A673 (cell line): ENCODE data around the gene ANP32B.

Experiments used
- CTCF ChIP-seq: fragments of 300-800, 200-600 bp; sonication (generic); conservative IDR thresholded peaks from 2 replicates; pipeline ENCODE4 v1.5.1; 2017; ENCODE audit warnings: low read depth, mild to moderate bottlenecking, antibody characterized with exemption, low read length, moderate library complexity, mixed read lengths
- EZH2 ChIP-seq: fragments of 200-600 bp; sonication (generic); IDR thresholded peaks from 2 replicates; pipeline ENCODE4 v1.6.1; 2017; ENCODE audit warnings: borderline replicate concordance, low read depth, mild to moderate bottlenecking, mixed read lengths, antibody characterized with exemption, low read length; ENCODE audit not compliant: poor library complexity, severe bottlenecking

- TF ChIP-seq CTCF = no peak
- TF ChIP-seq EZH2 = no peak
Measured at GRCh38 chr9:97997330-97998276, 14.5 kb downstream of the ANP32B start.
